MCF 10A (cell line): Measurements from ENCODE around the gene CHST11. TPM values are rescaled to one million over a fixed set of nuclear protein-coding genes. Genes with fewer than 3 reads are reported as not detected.

Experiments used
- BruUV-seq: library from RNA; stranded (reverse); fragments of 400-500 nt; replicated peaks from 2 replicates; lab custom pipeline; 2021; lab: Mats Ljungman, UMichigan
- CTCF ChIA-PET: fragments of 300-600 bp; sonication (Branson Sonifier 250); formaldehyde crosslinking; extraction: SDS; loops from one replicate; lab custom pipeline; 2021; ENCODE audit warnings: antibody characterized with exemption, inconsistent platforms; lab: Yijun Ruan, JAX
- POLR2A ChIA-PET: fragments of 300-600, 350-650 bp; sonication (Branson Sonifier 250); formaldehyde crosslinking; extraction: SDS; loops from one replicate; lab custom pipeline; 2020; ENCODE audit warnings: antibody characterized with exemption, inconsistent platforms; lab: Yijun Ruan, JAX
- DNase-seq: peaks from one replicate; pipeline ENCODE4 v3.0.0-alpha.2; 2018; ENCODE audit not compliant: unreplicated experiment
- H3K27ac Mint-ChIP-seq: one replicate; pipeline ENCODE4 v1.8.0; 2022; ENCODE audit warnings: mild to moderate bottlenecking, low read depth, mixed read lengths; ENCODE audit not compliant: unreplicated experiment
- H3K27me3 Mint-ChIP-seq: one replicate; pipeline ENCODE4 v1.8.0; 2022; ENCODE audit warnings: mixed read lengths; ENCODE audit not compliant: insufficient read depth, unreplicated experiment
- H3K36me3 Mint-ChIP-seq: one replicate; pipeline ENCODE4 v1.8.0; 2022; ENCODE audit warnings: mild to moderate bottlenecking, moderate library complexity, mixed read lengths; ENCODE audit not compliant: insufficient read depth, unreplicated experiment
- H3K4me1 Mint-ChIP-seq: one replicate; pipeline ENCODE4 v1.8.0; 2022; ENCODE audit warnings: mixed read lengths; ENCODE audit not compliant: insufficient read depth, unreplicated experiment
- H3K4me3 Mint-ChIP-seq: one replicate; pipeline ENCODE4 v1.8.0; 2022; ENCODE audit warnings: mild to moderate bottlenecking, moderate library complexity, mixed read lengths; ENCODE audit not compliant: unreplicated experiment
- H3K9me3 Mint-ChIP-seq: one replicate; pipeline ENCODE4 v1.8.0; 2022; ENCODE audit warnings: mixed read lengths; ENCODE audit not compliant: unreplicated experiment
- CTCF ChIP-seq: fragments of 200-600 bp; IDR thresholded peaks from one replicate; pipeline ENCODE4 v1.8.0; 2022; ENCODE audit warnings: antibody characterized with exemption, mild to moderate bottlenecking; ENCODE audit not compliant: unreplicated experiment
- intact Hi-C: fragments of 100-400 bp; cut with micrococcal nuclease; formaldehyde crosslinking; loops from 2 replicates; pipeline ENCODE4 v1.14.1; 2022
- total RNA-seq: library from RNA; stranded (reverse); gene quantifications from 2 replicates; pipeline ENCODE4 v1.2.3, GENCODE V29; 2022

The CHST11 gene
- total RNA-seq, 1 experiment from 2014 or later = 5.3 TPM

GRCh38 chr12:104553421-104553820 lies 96.7 kb downstream of the CHST11 start:
- BruUV-seq = no TSS peak

DNA sequence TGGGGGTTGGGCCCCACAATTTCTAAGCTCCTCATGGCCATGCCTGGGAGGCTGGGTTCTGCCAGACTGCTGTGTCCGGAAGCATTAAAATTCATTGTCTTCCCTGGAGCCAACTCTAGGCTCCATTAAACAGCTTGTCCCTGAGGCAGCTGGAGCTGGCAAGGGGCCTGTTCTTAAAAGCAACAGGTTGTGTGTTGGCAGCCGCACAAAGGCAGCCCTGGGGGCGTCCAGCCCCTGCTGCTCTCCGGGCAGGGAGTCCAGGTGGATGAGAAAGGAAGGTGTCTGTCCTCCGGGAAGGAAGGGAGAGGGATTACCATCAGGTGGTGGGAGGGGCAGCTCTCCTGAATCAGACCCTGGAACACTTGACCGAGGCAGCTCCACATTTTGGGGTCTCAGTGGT lies 98.9 kb downstream of the CHST11 start:
- no peaks in the 10 kb centered on the region for H3K36me3 Mint-ChIP-seq
- no peak overlapping the region for H3K27ac Mint-ChIP-seq
- BruUV-seq = no TSS peak
- H3K9me3 Mint-ChIP-seq = no peaks in the 10 kb centered on the region
- ChIA-PET POLR2A (interaction anchor here (0.6 to 0.7 kb wide), 2 partner anchors 36 to 372 kb away, joined by 3 to 4 read pairs; no protein-coding TSS in a partner anchor), CTCF (no interaction called here)
- intact Hi-C loops = no loop called here
- no peak overlapping the region for H3K4me3 Mint-ChIP-seq
- DNase-seq = peak; percentile 62
- H3K4me1 Mint-ChIP-seq = peaks cover 4% of the 10 kb centered on the region
- TF ChIP-seq CTCF = no peak
- no peaks in the 10 kb centered on the region for H3K27me3 Mint-ChIP-seq

More at GRCh38 chr12:104553421-104553820, 96.7 kb downstream of the CHST11 start:
- peaks cover 4% of the 10 kb centered on the region for H3K4me1 Mint-ChIP-seq
- H3K27ac Mint-ChIP-seq = no peak overlapping the region
- H3K9me3 Mint-ChIP-seq = no peaks in the 10 kb centered on the region
- H3K36me3 Mint-ChIP-seq = no peaks in the 10 kb centered on the region
- ChIA-PET CTCF (interaction anchor here (0.6 kb wide), 1 partner anchor 66 kb away, joined by 3 read pairs; no protein-coding TSS in a partner anchor), POLR2A (no interaction called here)
- H3K27me3 Mint-ChIP-seq = no peaks in the 10 kb centered on the region
- intact Hi-C loops = no loop called here
- no peak for DNase-seq
- H3K4me3 Mint-ChIP-seq = no peak overlapping the region
- TF ChIP-seq CTCF = no peak

DNA sequence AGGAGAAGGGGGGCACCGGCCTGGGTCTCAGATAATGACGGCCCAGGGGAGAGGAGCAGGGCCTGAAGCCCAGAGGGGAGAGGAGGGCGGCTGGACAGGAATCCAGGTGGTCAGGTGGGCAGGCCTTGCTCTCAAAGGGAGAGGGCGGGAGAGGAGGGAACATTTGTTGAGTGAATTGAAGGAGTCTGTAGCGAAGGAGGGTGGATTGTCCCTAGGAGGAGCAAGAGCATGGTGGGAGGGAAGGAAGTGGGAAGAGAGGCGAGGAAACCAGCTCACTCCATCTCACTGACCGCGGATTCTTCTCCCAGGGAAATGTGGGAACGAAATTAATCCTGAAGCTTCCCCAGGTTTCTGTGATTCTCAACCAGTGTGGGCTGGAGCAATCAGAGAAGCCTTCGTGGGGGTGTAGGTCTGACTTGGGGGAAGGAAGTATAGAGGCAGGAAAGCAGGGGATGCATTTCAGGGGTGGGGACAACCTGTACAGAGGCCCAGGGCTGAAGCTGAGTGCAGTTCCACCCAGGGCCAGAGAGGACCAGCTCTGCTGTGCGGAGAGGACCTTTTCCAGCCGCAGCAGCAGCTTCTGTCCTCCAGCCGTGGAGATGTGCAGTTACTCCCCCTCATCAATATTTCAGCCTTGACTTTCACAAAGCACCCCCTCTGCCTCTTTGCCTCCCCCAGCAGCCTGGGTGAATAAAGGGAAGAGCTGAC lies 100.9 kb downstream of the CHST11 start:
- intact Hi-C loops = no loop called here
- POLR2A ChIA-PET = no interaction called here
- no peaks in the 10 kb centered on the region for H3K36me3 Mint-ChIP-seq
- no peaks in the 10 kb centered on the region for H3K27me3 Mint-ChIP-seq
- peaks cover 4% of the 10 kb centered on the region for H3K4me1 Mint-ChIP-seq
- CTCF ChIA-PET = interaction anchor here (0.6 kb wide), 1 partner anchor 493 kb away, joined by 3 read pairs; no protein-coding TSS in a partner anchor
- BruUV-seq = no TSS peak
- H3K27ac Mint-ChIP-seq = no peak overlapping the region
- no peak for DNase-seq
- H3K4me3 Mint-ChIP-seq = no peak overlapping the region
- no peaks in the 10 kb centered on the region for H3K9me3 Mint-ChIP-seq
- TF ChIP-seq CTCF = no peak

- Mint-ChIP-seq H3K4me1 (no peaks in the 10 kb centered on the region), H3K36me3 (no peaks in the 10 kb centered on the region), H3K4me3 (no peak overlapping the region), H3K9me3 (no peaks in the 10 kb centered on the region), H3K27ac (no peak overlapping the region), H3K27me3 (no peaks in the 10 kb centered on the region)
- DNase-seq = no peak
- intact Hi-C loops = no loop called here
- BruUV-seq = no TSS peak
- ChIA-PET POLR2A (no interaction called here), CTCF (no interaction called here)
- no peak for TF ChIP-seq CTCF
Observed at GRCh38 chr12:104560881-104561280, 104.1 kb downstream of the CHST11 start.
